HG03025 (cell line): ENCODE measurements around the gene CBX8.
"Not testable (repeated sequence)": the region's sequence is repeated elsewhere in the genome, so short reads cannot be mapped to it uniquely, and the experiment has no call there.

ENCODE experiments used
- ATAC-seq: cut with Tn5 transposase; IDR thresholded peaks from one replicate; pipeline ENCODE4 v1.9.1; 2021; ENCODE audit warnings: mild to moderate bottlenecking, moderate library complexity; ENCODE audit not compliant: unreplicated experiment, low FRiP score

CBX8 gene

DNA sequence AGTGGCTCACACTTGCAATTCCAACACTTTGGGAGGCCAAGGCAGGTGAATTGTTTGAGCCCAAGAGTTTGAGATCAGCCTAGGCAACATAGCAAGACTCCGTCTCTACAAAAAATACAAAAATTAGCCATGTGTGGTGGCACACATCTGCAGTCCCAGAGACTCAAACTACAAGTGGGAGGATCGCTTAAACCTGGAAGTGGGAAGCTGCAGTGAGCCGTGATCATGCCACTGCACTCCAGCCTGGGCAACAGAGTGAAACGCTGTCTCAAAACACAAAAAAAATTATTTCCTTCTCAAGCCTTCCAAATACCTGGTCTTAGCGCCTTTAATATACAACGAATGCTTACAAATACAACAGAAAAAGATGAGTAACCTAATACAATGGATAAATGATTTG is 38.6 kb downstream of the CBX8 start:
- ATAC-seq = no peak

DNA sequence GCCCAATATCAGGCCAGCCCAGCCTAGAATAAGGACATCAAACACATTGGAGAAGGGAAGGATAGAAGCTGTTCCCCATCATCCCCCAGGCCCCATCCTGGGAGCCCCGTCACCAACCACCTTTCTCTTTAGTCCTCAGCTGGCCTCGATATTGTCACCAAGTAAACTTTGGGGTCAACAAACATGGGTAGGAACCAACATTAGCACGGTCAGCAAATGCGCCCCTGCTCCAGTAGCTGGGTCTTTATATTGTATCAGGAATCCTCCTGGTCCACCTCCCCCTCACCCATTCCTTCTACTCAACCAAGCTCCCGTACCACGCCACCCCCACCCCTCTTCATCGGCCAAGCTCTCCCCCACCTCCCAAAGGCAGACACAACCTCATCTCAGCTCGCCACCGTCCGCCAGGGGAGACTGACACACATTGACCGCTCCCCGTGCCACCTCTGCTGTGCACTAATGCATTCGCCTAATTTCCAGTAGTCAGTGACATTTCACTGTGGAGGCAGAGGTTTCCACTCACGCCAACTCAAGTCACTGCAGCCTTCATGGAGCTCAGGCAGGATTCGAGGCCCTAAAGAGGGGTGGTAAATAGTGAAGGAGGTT is 39.6 kb downstream of the CBX8 start:
- ATAC-seq = no peak

DNA sequence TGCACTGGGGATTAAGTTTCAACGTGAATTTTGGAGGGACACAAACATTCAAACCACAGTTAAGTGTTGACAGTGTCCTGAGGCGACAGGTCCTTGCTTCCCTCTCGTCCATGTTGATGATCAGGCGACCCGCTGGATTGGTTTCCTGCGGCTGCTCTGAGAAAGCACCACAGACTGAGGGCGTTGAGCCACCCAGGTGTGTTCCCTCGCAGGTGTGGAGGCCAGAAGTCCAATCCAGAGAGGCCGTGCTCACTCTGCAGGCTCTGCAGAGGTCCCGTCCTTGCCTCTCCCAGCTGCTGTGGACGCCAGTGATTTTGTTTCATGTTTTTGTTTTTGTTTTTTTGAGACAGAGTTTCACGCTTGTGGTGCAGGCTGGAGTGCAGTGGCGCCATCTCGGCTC is 41.3 kb downstream of the CBX8 start:
- ATAC-seq = no peak

DNA sequence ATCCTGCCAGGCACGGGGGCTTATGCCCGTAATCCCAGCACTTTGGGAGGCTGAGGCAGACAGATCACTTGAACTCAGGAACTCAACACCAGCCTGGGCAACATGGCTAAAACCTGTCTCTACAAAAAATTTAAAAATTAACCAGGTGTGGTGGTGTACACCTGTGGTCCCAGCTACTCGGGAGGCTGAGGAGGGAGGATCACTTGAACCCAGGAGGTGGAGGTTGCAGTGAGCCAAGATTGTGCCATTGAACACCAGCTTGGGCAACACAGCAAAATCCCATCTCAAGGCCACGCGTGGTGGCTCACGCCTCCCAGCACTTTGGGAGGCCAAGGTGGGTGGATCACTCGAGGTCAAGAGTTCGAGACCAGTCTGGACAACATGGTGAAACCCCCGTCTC is 42.0 kb downstream of the CBX8 start:
- not testable (repeated sequence) for ATAC-seq

DNA sequence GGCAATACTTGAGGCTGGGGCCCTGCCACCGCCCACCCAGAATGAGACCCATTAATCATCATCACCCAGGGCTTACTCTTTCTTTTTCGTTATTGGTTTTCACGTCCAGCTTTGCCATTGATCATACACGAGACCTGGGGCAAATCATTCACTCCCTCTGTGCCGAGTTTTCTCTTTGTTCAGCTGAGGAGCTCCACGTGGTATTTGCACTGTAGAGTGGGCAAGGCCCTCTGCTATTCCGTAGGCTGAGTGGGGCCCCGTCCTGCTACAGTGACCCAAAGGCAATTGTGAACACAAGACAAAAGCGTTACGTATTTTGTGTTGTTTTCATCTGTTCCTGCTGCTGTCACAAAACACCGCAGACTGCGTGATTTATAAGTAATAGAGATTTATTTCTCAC is 42.5 kb downstream of the CBX8 start:
- no peak for ATAC-seq

DNA sequence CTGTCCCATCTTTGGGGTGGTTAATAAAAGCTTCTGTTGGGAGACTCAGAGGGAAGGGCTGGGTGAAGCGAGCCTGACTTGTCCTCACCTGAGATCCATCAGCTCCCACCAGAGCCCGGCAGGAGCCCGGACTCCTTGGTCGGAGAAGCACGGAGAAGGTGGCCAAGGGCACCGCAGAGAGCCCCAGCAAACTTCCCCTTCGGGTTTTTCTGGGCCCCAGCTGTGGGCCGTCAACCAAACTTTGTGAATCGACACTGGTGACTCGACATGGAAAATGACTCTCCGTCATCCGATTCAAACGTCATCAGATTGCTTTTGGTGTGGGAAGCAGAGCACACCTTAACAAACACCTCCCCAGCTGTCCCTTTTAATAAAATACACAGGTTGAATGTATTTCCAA is 44.7 kb downstream of the CBX8 start:
- ATAC-seq = no peak

DNA sequence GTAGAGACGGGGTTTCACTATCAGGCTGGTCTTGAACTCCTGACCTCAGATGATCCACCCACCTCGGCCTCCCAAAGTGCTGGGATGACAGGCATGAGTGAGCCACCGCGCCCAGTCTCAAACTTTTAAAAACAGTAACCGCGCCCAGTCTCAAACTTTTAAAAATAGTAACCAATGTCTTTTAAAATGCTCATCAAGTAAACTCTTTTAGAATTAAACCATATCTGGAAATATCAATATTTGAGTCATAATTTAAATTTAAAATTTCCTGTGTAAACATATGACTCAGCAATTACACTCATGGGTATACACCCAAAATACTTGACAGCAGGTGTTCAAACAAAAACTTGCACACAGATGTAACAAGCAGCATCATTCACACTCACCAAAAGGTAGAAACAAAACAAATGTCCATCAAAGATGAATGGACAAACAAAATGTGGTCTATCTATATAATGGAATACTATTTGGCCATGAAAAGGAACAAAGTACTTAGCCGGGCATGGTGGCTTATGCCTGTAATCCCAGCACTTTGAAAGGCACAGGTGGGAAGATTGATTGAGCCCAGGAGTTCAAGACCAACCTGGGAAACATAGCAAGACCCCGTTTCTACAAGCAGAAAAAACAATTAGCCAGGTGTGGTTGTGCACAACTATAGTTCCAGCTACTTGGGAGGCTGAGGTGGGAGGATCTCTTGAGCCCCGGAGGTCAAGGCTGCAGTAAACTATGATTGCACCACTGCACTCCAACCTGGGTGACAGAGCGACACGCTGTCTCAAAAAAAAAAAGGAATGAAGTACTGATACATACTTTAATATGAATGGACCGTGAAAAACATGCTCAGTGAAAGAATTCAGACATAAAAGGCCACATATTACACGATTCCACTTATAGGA is 46.0 kb downstream of the CBX8 start:
- no peak for ATAC-seq

DNA sequence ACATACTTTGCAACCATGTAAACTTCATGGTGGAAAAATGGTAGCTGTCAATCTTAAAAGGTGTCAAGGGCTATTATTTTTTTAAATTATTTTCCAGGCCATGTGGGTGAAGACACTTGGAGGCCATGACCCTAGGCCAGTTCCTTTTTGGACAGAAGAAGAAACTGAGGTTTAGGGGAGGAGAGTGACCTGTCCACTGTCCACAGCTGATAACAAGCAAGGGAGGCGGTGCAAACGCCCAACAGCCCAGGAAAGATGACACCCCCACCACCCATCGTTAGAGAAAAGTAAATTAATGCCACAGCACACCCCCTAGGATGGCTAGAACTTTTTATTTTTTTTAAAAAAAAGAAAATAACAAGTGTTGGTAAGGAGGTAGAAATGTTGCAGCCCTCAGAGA is 46.9 kb downstream of the CBX8 start:
- ATAC-seq = no peak

DNA sequence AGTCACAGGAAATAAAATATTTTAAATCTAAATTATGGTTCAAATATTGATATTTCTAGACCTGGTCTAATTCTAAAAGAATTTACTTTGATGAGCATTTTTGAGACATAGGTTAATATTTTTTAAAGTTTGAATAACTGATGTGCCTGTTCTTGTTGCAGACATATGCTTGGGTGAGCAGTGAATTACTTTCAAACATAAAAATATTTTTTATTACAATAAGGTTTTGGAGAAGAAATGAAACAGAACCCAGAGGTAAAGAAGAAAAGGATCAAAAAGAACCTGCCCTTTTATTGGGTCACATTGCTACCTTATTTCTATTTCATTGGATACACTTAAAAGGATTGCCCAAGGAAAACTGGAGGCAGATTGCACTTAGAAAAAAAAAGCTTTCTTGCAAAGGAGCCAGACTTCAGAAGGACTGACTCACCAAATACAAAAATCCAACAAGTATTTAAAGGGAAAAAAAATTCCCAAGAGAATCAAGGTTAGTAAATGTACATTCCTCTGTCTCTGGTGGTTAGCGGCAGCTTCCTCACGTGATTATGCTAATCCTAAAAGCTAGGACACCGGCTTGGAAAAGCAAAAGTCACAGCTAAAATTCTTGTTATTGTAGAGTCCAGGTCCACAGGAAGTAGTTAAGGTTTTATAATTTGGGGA is 47.6 kb downstream of the CBX8 start:
- ATAC-seq = no peak

DNA sequence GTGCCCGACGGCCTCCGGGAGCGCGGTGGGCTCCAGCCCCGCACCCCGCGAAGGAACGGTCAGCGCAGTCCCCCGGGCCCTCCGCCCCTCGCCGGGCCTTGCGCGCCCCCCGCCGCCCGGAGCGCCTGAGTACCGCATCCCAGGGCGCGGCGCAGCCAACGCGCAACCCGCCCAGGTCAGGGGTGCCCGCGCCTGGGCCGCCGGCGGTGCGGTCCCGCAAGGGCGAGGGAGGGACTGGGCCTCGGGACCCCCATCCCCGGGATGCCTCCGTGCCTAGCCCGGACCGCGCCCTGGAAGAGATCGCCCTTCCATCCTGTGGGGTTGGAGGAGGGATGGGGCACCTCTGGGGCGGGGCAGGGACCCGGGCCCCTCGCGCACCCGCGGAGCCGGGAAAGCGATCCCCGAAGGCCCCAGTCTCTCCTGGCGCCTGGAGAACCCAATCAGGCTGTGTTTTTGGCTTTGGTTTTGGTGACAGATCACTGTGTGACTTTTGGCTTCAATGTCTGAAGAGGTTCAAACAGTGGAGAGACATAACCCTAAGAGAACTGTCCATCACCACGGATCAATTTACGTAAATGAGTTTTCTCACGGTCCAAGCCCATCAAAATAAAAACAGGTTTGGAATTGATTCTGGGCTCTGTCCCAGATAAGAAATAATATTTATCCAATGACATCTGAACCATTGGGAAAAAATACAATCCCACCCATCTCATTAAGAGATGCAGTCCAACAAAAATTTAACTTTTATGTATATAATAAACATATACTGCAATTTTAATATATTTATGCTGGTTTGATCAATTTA is 48.4 kb downstream of the CBX8 start:
- ATAC-seq = no peak

DNA sequence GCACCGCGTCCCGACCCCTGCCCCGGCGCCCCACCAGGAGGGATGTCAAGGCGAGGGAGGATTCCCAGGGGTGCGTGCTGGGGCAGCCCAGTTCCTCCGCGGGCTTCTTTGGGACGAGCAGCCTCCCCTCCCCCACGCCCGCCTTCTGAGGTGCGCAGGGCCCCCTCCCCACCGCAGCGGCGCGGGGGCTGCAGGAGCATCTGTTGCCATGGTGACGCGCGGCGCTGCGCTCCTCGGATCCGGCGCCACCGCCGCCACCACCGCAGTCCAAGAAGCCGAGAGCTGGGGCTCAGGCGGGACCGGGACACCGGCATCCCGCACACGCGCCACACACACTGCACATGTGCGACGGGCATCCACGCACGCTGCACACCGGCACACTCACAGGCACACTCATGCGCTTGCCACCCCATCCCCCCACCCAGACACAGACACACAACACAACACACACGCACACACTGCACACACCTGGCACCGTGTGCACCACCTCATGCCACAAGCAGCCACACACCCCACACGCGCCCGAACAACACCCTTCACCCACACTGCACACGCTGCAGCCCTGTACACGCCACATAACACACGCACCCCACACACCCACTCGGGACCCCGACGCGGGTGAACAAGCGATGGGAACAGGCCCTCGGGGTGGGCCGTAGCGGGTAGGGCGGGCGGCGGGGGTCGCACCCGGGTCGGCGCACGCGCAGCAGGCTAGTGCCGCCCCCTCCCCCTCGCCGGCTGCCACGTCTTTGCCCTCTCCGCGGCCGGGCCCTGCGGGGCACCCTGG is 49.2 kb downstream of the CBX8 start:
- ATAC-seq = no peak

DNA sequence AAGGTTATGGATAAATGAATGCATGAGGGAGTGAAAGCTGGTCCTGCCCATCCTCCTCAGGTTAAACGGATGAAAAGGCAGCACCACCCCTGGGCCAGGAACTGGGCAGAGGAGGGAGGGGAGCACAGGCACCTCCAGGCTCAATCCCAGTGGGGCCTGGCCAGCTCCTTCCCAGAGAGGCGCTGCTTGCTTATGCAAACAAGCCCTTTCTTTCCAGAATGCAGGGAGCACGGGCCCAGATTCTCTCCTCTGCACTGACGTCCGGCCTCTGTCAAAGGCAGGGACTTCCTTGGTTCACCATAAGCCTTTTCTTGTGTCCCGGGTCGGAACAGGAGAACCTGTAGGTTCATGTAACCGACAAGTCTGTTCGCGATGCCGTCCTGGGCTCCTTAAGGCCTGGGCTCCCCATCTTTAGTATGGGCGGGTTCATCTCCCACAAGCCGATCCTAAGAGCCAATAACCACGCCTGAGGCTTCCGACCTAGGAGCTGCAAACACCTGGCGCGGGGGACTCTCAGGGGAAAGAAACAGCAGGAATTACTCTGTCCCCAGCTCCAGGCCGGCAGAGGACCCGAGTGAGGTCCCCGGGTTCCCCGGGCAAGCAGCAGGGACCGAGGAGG is 49.9 kb downstream of the CBX8 start:
- ATAC-seq = no peak

DNA sequence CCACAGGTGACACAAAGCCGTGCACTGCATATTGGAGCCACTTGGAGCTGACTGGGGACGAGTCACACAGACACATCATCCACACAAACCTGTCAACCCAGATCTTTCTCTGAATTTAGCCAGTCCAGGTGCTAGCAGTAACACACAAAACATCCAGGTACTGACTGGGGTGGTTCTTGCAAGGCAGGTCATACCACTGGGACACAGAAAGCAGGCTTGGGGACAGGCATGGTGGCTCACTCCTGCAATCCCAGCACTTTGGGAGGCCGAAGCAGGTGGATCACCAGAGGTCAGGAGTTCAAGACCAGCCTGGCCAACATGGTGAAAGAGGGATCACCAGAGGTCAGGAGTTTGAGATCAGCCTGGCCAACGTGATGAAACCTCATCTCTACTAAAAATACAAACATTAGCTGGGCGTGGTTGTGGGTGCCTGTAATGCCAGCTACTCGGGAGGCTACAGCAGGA is 51.2 kb downstream of the CBX8 start:
- no peak for ATAC-seq

DNA sequence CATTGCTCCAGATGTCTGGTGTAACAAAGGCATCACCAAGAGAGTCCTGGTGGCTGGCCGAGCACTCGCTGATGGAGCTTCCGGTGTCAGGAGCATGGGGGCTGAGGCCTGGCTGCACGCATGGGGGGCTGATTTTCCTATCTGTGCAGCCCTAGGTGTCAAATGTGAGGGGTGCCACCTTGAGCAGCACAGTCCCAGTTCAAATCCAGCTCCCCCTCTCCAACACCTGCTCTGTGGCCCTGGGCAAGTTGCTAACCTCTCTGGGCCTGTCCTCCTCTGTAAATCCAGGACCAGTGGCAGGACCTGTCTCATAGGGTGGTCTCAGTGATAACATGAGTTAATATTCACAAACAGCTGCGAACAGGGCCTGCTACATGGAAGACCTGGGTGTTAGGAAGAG is 53.3 kb downstream of the CBX8 start:
- ATAC-seq = no peak

DNA sequence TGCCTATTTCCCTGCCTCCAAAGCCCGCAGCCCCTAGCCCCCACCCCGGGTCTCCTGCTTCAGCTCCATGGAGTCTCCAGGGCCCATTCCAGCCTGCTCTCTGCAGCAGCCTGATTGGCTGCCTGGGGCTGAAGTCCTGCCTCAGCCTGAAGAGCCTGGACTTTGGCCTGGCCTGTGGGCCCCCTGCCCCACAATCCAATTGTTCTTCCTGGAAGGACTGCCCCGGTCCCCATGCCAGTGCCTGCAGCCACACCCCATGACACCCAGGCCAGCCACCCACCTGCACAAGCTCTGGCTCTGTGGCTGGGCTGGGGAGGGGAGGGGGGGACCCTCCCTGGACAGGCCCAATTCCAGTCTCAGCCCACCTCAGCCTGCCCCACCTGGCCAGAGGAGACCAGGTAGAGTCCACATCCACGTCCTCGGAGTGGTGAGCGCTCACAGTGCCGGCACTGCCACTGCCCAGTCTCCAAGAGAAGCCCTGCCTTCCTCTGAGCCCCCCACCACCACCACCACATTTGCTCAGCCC is 53.9 kb downstream of the CBX8 start:
- no peak for ATAC-seq

DNA sequence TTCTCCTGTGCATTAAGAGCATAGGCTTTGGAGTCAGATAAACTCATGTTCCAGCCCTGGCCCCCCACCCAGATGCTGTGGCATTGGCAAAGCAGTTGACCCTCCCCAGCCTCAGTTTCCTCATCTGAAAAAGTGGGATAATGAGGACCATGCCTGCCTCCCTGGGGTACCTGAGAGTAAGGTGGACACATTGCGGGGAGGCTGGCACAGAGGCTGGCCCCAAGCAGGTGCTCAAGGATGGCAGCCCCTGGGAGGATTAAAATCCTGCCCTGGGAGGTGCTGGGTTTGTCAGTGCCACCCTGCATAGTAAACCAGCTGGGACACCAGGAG is 54.3 kb downstream of the CBX8 start:
- no peak for ATAC-seq
